HL-60 (cell line): Measurements from ENCODE around the gene RGS7.
"Not testable (repeated sequence)": the region's sequence is repeated elsewhere in the genome, so short reads cannot be mapped to it uniquely, and the experiment has no call there.

ENCODE experiments used
- DNase-seq, 2 experiments: peaks; one replicate each; pipeline ENCODE4 v3.0.0-alpha.2; 2010 to 2020; ENCODE audit warnings: low read depth in 1 of 2, low spot score in 1 of 2
- H3K27ac ChIP-seq: fragments of 250-450 bp; sonication (Bioruptor Pico); replicated peaks from 2 replicates; pipeline ENCODE4 v1.5.1; 2020; ENCODE audit warnings: mild to moderate bottlenecking, moderate library complexity
- H3K27me3 ChIP-seq: fragments of 250-450 bp; sonication (Bioruptor Pico); 2 replicates; pipeline ENCODE4 v1.5.1; 2021; ENCODE audit warnings: mild to moderate bottlenecking, moderate library complexity; ENCODE audit not compliant: insufficient read depth, poor library complexity, severe bottlenecking
- H3K4me3 ChIP-seq: replicated peaks from 2 replicates; pipeline ENCODE4 v1.5.1; 2011; ENCODE audit warnings: mild to moderate bottlenecking, control low read depth, low read length; ENCODE audit not compliant: insufficient read depth
- GABPA ChIP-seq: IDR thresholded peaks from 2 replicates; pipeline ENCODE4 v1.6.1; 2012; ENCODE audit warnings: low read depth
- POLR2AphosphoS5 ChIP-seq: IDR thresholded peaks from 2 replicates; pipeline ENCODE4 v1.6.1; 2012; ENCODE audit warnings: low read depth
- SPI1 ChIP-seq: IDR thresholded peaks from 2 replicates; pipeline ENCODE4 v1.6.1; 2012; ENCODE audit warnings: low read depth, mild to moderate bottlenecking, borderline replicate concordance
- TF ChIP-seq, protein P1 (sequence below): IDR thresholded peaks from 2 replicates; pipeline ENCODE4 v1.6.1; 2012; ENCODE audit warnings: low read depth; ENCODE audit not compliant: insufficient replicate concordance
- TF ChIP-seq, protein P2 (sequence below): IDR thresholded peaks from one replicate; pipeline ENCODE4 v1.5.1; 2011; ENCODE audit warnings: low read length, control low read depth, inconsistent platforms; ENCODE audit not compliant: insufficient read depth

Gene RGS7

DNA sequence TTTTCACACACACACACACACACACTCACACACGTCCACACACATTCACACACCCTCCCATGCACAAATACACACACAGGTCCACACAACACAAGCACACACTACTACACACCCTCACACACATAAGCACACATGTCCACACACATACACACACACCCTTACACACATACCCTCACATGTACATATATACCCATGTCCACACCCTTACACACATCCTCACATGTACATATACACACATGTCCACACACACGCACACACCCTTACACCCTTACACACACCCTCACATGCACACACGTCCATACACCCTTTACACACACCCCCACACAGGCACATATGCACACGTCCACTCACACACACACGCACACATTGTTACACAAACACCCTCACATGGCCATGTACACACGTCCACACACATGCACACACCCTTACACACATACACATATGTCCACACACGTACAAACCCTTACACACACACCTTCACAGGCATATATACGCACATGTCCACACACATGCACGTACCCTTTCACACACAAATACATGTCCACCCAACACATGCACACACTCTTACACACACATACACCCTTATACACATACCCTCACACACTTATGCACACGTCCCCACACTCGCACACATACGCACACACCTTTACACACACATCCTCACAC is 50.7 kb downstream of the RGS7 start:
- H3K27ac ChIP-seq: no peak overlapping the region
- TF ChIP-seq GABPA: no peak
- TF ChIP-seq, protein P1, sequence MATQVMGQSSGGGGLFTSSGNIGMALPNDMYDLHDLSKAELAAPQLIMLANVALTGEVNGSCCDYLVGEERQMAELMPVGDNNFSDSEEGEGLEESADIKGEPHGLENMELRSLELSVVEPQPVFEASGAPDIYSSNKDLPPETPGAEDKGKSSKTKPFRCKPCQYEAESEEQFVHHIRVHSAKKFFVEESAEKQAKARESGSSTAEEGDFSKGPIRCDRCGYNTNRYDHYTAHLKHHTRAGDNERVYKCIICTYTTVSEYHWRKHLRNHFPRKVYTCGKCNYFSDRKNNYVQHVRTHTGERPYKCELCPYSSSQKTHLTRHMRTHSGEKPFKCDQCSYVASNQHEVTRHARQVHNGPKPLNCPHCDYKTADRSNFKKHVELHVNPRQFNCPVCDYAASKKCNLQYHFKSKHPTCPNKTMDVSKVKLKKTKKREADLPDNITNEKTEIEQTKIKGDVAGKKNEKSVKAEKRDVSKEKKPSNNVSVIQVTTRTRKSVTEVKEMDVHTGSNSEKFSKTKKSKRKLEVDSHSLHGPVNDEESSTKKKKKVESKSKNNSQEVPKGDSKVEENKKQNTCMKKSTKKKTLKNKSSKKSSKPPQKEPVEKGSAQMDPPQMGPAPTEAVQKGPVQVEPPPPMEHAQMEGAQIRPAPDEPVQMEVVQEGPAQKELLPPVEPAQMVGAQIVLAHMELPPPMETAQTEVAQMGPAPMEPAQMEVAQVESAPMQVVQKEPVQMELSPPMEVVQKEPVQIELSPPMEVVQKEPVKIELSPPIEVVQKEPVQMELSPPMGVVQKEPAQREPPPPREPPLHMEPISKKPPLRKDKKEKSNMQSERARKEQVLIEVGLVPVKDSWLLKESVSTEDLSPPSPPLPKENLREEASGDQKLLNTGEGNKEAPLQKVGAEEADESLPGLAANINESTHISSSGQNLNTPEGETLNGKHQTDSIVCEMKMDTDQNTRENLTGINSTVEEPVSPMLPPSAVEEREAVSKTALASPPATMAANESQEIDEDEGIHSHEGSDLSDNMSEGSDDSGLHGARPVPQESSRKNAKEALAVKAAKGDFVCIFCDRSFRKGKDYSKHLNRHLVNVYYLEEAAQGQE: no peak
- no peak for TF ChIP-seq POLR2AphosphoS5
- no peak for TF ChIP-seq SPI1
- TF ChIP-seq, protein P2, sequence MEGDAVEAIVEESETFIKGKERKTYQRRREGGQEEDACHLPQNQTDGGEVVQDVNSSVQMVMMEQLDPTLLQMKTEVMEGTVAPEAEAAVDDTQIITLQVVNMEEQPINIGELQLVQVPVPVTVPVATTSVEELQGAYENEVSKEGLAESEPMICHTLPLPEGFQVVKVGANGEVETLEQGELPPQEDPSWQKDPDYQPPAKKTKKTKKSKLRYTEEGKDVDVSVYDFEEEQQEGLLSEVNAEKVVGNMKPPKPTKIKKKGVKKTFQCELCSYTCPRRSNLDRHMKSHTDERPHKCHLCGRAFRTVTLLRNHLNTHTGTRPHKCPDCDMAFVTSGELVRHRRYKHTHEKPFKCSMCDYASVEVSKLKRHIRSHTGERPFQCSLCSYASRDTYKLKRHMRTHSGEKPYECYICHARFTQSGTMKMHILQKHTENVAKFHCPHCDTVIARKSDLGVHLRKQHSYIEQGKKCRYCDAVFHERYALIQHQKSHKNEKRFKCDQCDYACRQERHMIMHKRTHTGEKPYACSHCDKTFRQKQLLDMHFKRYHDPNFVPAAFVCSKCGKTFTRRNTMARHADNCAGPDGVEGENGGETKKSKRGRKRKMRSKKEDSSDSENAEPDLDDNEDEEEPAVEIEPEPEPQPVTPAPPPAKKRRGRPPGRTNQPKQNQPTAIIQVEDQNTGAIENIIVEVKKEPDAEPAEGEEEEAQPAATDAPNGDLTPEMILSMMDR: no peak
- no peak for DNase-seq
- H3K27me3 ChIP-seq: no peaks in the 10 kb centered on the region
- no peak overlapping the region for H3K4me3 ChIP-seq

DNA sequence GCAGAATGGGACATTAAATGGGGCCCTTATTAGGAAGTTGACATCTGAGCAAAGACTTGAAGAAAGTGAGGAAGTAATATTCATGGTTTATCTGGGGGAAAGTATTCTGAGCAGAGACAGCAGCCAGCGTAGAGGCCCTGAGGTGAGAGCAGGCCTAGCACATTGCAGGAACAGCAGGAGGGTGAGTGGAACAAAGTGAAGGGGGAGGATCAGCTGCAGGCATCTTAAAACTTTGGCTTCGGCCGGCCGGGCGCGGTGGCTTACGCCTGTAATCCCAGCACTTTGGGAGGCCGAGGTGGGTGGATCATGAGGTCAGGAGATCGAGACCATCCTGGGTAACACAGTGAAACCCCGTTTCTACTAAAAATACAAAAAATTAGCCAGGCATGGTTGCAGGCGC is 55.0 kb downstream of the RGS7 start:
- DNase-seq, H3K27ac ChIP-seq, H3K4me3 ChIP-seq, H3K27me3 ChIP-seq: not testable (repeated sequence)

DNA sequence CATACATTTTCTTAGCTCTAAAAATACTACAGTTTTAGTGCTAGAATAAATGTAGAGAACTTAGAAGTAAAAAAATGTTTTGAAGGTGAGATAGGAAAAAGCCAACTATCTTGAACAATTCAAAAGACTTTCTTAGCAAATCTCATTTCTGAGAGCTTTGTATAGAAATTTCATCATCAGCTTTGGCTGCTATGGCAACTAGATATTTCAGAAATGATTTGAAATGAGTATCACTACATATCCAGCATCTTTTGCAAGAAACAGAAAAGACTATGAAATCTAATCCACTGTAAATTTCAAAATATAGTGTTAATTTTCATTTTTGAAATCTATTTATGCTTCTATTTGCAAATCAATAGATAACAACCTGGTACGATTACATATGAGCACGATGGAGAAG is 57.7 kb downstream of the RGS7 start:
- TF ChIP-seq SPI1 (no peak), GABPA (no peak), POLR2AphosphoS5 (no peak)
- TF ChIP-seq, protein P2: no peak
- TF ChIP-seq, protein P1: no peak
- Histone ChIP-seq H3K4me3 (no peak overlapping the region), H3K27ac (no peak overlapping the region), H3K27me3 (no peaks in the 10 kb centered on the region)
- no peak for DNase-seq

DNA sequence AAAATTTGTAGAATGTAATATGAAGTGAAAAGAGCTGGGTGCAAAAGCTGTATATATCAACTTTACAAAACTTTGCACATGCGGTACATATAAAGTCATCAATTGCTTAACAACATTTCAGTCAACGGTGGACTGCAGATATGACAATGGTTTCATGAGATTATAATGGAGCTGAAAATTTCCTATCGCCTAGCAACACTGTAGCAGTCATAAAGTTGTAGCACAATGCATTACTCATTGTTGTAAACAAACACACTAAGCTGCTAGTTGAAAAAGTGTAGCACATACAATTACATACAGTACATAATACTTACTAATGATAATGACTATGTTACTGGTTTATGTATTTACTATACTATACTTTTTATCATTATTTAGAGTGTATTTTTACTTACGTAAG is 64.0 kb downstream of the RGS7 start:
- H3K27me3 ChIP-seq: no peaks in the 10 kb centered on the region
- no peak overlapping the region for H3K4me3 ChIP-seq
- no peak overlapping the region for H3K27ac ChIP-seq
- DNase-seq: no peak
- TF ChIP-seq SPI1: no peak
- TF ChIP-seq, protein P1: no peak
- TF ChIP-seq, protein P2: no peak
- TF ChIP-seq POLR2AphosphoS5: no peak
- no peak for TF ChIP-seq GABPA

DNA sequence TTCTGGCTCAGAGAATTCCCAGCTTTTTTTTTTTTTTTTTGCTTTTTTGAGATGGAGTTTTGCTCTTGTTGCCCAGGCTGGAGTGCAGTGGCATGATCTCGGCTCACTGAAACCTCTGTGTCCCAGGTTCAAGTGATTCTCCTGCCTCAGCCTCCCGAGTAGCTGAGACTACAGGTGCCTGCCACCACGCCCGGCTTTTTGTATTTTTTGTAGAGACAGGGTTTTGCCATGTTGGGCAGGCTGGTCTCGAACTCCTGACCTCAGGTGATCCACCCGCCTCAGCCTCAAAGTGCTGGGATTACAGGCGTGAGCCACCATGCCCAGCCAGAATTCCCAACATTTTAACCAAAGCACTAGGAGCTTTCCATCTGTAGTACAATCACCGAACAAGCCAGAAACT is 65.5 kb downstream of the RGS7 start:
- not testable (repeated sequence) for H3K27me3 ChIP-seq, DNase-seq, H3K27ac ChIP-seq, H3K4me3 ChIP-seq
